Measurements from ENCODE around the gene MACO1. TPM values are rescaled to one million over a fixed set of nuclear protein-coding genes. Genes with fewer than 3 reads are reported as not detected.
"Not testable (repeated sequence)": the region's sequence is repeated elsewhere in the genome, so short reads cannot be mapped to it uniquely, and the experiment has no call there.

The MACO1 gene
- total and polyA plus RNA-seq, 5 donors from 2014 or later = 5.0 to 20.3 (median 5.8) TPM

DNA sequence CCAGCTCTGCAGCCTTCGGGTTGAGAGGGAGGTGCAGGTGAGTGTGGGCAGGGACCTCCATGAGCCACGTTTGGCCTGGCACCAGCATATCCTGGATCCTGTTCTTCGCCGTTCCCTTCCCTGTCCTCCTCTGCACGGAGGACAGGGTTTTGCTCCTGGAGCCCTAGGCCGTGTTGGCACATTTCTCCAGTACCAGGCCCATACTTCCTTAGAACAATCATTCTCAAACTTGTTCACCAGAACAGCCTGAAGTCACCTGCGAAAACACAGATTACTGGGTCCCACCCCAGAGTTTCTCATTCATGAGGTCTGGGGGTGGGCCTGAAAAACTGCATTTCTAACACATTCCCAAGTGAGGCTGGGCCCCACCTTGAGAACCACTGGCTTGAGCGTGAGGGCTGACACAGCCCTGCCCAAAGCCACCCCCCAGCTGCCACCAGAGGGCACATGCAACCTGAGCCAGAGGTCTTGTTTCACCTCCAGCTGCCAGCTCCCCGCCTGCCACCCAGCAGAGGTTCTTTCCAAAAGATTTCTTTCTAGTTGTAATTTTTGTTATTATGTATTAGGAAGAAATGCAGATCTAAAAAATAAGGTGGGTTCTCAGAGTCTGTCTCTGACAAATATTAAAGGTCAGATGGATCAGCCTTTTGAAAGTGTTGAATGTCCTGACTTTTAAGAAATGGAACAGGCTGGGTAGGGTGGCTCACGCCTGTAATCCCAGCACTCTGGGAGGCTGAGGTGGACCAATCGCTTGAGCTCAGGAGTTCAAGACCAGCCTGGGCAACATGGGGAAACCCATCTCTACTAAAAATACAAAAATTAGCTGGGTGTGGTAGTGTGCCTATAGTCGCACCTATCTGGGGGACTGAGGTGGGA lies 73.1 kb downstream of the MACO1 start:
- Histone ChIP-seq H3K27me3 (ENCODE audit: control insufficient read depth, insufficient read depth, low read length) (no peaks in the 10 kb centered on the region), H3K4me1 (ENCODE audit: control insufficient read depth, insufficient read depth, low read length, poor library complexity, severe bottlenecking) (peaks cover 15% of the 10 kb centered on the region), H3K9me3 (ENCODE audit: control insufficient read depth in 2 of 2, low read length in 2 of 2) (no peaks in the 10 kb centered on the region), H3K4me3 (ENCODE audit: low read depth, low read length) (no peak overlapping the region), H3K36me3 (ENCODE audit: control insufficient read depth, insufficient read depth, low read length) (peaks cover 12% of the 10 kb centered on the region), H3K27ac (ENCODE audit: insufficient read depth, low read length, poor library complexity, severe bottlenecking) (no peak overlapping the region)
- peaks cover 8 to 34% (median 15%) of the 10 kb centered on the region in 4 donors for H3K4me1 Mint-ChIP-seq
- DNase-seq (peak; percentile 47 to 77 (median 73)), ATAC-seq (ENCODE audit: low read depth in 2 of 2) (peak; percentile 90 to 91)
- peak overlapping the region; percentile 11 to 81 (median 38) for H3K27ac Mint-ChIP-seq
- H3K4me3 Mint-ChIP-seq = no peak overlapping the region
- no peaks in the 10 kb centered on the region for H3K27me3 Mint-ChIP-seq
- peaks cover 9% of the 10 kb centered on the region for H3K36me3 Mint-ChIP-seq
- H3K9me3 Mint-ChIP-seq = peaks cover 0 to 3% (median 0%) of the 10 kb centered on the region in 7 donors

DNA sequence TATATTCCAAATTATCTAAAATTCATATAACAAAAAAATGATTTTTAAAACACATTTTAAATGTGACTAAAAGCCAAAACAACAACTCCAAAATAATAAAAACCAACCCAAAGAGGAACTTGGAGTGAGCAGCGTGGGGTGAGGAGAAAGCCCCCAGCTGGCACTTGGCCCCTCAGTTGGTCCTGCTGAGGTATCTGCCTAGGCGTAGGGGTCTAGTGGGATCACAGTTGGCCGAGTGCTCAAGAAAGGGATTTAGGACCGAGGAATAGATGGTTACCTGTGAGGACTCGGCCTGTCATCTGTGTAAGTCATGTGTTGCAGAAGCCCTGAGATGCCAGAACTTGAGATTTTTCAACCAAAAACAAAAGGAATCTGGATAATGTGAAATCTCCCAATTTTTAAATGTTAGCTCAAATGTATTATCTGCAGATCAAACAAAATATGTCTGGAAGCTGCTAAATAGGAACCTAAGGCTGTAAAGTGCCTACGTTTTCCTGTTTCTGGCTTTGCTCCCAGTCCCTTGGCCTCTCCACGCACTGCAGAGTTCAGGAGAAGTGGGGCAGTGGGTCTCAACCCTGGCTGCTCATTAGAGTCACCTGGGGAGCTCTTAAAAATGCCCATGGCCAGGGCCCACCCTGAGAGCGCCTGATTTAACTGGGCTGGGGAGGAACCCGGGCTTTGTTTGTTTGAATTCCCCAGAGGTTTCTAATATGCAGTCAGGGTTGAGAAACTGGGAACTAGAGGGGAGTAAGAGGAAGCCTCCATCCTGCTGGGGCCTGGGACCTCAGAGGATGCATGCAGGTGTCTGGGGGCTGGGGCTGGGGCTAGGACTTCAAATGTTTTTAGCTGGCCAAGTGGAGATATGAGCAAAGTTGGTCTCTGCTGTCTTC lies 74.3 kb downstream of the MACO1 start:
- no peaks in the 10 kb centered on the region for H3K27me3 Mint-ChIP-seq
- Histone ChIP-seq H3K4me1 (ENCODE audit: control insufficient read depth, insufficient read depth, low read length, poor library complexity, severe bottlenecking) (peaks cover 15% of the 10 kb centered on the region), H3K4me3 (ENCODE audit: low read depth, low read length) (no peak overlapping the region), H3K9me3 (ENCODE audit: control insufficient read depth in 2 of 2, low read length in 2 of 2) (no peaks in the 10 kb centered on the region), H3K27me3 (ENCODE audit: control insufficient read depth, insufficient read depth, low read length) (no peaks in the 10 kb centered on the region), H3K36me3 (ENCODE audit: control insufficient read depth, insufficient read depth, low read length) (peaks cover 7% of the 10 kb centered on the region), H3K27ac (ENCODE audit: insufficient read depth, low read length, poor library complexity, severe bottlenecking) (no peak overlapping the region)
- peak overlapping the region in 1 of 4 donors; percentile 16 for H3K4me3 Mint-ChIP-seq
- peak overlapping the region; percentile 65 to 81 (median 69) for H3K27ac Mint-ChIP-seq
- H3K36me3 Mint-ChIP-seq = peaks cover 6% of the 10 kb centered on the region
- peaks cover 0 to 3% (median 0%) of the 10 kb centered on the region in 7 donors for H3K9me3 Mint-ChIP-seq
- DNase-seq (no peak), ATAC-seq (ENCODE audit: low read depth in 2 of 2) (no peak)
- peaks cover 8 to 34% (median 15%) of the 10 kb centered on the region in 4 donors for H3K4me1 Mint-ChIP-seq

DNA sequence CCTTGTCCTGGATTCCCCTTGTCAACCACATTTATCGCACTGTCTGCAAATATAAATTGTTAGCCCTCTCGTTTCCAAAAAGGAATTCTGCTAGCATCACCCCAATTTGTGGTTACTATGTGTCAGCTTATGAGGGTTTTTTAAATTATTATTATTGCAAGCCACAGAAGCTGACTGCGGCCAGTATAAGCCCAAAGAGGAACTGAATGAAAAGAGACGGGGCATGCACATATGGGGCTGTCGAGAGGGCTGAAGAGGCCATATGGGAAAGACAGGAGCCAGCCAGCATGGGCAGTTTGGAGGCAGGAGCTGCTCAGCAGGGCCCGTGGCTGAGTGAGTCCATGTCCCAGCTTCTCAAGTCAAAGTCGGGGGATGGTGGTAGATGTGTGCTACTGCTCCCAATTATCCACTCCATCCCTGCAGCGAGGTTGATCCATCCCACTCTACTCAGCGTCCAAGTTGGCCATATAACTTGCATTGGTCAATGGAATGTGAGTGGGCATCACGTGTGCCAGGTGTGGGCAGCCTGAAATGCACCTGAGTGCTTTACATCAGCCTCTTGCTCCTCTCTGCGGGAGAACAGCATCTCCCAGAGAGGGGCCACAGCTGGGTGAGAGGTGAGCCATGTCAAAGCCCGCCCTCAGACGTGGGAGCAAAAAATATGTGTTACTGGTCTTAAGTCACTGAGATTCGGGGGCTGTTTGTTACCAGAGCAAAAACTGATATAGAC lies 75.1 kb downstream of the MACO1 start:
- no peaks in the 10 kb centered on the region for H3K27me3 Mint-ChIP-seq
- Histone ChIP-seq H3K4me1 (ENCODE audit: control insufficient read depth, insufficient read depth, low read length, poor library complexity, severe bottlenecking) (peaks cover 15% of the 10 kb centered on the region), H3K36me3 (ENCODE audit: control insufficient read depth, insufficient read depth, low read length) (peaks cover 4% of the 10 kb centered on the region), H3K27ac (ENCODE audit: insufficient read depth, low read length, poor library complexity, severe bottlenecking) (no peak overlapping the region), H3K4me3 (ENCODE audit: low read depth, low read length) (no peak overlapping the region), H3K9me3 (ENCODE audit: control insufficient read depth in 2 of 2, low read length in 2 of 2) (no peaks in the 10 kb centered on the region), H3K27me3 (ENCODE audit: control insufficient read depth, insufficient read depth, low read length) (no peaks in the 10 kb centered on the region)
- H3K4me3 Mint-ChIP-seq = peak overlapping the region in 3 of 4 donors; percentile 42 to 83 (median 78)
- no peak for ATAC-seq (ENCODE audit: low read depth in 2 of 2)
- peaks cover under 1% of the 10 kb centered on the region for H3K36me3 Mint-ChIP-seq
- DNase-seq = no peak
- H3K27ac Mint-ChIP-seq = peak overlapping the region; percentile 65 to 93 (median 91)
- peaks cover 0 to 3% (median 0%) of the 10 kb centered on the region in 7 donors for H3K9me3 Mint-ChIP-seq
- peaks cover 8 to 34% (median 15%) of the 10 kb centered on the region in 4 donors for H3K4me1 Mint-ChIP-seq

DNA sequence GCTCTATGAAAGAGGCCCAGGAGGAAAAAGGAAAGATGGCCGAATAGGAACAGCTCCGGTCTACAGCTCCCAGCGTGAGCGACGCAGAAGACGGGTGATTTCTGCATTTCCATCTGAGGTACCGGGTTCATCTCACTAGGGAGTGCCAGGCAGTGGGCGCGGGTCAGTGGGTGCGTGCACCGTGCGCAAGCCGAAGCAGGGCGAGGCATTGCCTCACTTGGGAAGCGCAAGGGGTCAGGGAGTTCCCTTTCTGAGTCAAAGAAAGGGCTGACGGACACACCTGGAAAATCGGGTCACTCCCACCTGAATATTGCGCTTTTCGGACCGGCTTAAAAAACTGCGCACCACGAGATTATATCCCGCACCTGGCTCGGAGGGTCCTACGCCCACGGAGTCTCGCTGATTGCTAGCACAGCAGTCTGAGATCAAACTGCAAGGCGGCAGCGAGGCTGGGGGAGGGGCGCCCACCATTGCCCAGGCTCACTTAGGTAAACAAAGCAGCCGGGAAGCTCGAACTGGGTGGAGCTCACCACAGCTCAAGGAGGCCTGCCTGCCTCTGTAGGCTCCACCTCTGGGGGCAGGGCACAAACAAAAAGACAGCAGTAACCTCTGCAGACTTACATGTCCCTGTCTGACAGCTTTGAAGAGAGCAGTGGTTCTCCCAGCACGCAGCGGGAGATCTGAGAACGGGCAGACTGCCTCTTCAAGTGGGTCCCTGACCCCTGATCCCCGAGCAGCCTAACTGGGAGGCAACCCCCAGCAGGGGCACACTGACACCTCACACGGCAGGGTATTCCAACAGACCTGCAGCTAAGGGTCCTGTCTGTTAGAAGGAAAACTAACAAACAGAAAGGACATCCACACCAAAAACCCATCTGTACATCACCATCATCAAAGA lies 76.1 kb downstream of the MACO1 start:
- not testable (repeated sequence) for H3K36me3 Mint-ChIP-seq, H3K9me3 Mint-ChIP-seq
- H3K27ac Mint-ChIP-seq = peak overlapping the region; percentile 65 to 93 (median 91)

DNA sequence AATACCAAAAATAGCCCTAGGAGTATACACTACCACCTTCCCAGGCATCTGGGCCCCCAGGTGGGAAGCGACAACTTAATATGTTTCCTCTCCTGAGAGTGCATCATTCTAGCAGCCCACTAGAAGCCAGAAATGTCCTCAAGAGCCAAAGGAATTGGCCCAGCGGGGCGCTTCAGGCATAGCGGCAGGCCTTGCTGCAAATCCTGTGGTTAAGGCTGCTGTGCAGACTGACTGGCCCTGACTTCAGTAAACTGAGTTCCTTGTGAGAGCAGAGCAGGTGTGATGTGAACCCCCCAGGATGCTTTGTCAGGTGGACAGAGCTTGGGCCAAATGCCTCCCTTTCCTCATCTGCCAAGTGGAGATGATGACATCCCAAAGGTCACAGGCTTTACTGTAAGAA lies 83.0 kb downstream of the MACO1 start:
- peaks cover 0 to 6% (median 0%) of the 10 kb centered on the region in 7 donors for H3K9me3 Mint-ChIP-seq
- no peaks in the 10 kb centered on the region for H3K36me3 ChIP-seq (ENCODE audit: control insufficient read depth, insufficient read depth, low read length)
- DNase-seq (no peak), ATAC-seq (ENCODE audit: low read depth in 2 of 2) (no peak)
- peaks cover 0 to 9% (median 4%) of the 10 kb centered on the region in 4 donors for H3K4me1 Mint-ChIP-seq
- H3K27me3 Mint-ChIP-seq = peaks cover 4% of the 10 kb centered on the region
- H3K27ac Mint-ChIP-seq = no peak overlapping the region
- H3K36me3 Mint-ChIP-seq = no peaks in the 10 kb centered on the region
- H3K27me3 ChIP-seq (ENCODE audit: control insufficient read depth, insufficient read depth, low read length) = no peaks in the 10 kb centered on the region
- no peak overlapping the region for H3K4me3 Mint-ChIP-seq
- no peak overlapping the region for H3K4me3 ChIP-seq (ENCODE audit: low read depth, low read length)
- no peaks in the 10 kb centered on the region for H3K9me3 ChIP-seq (ENCODE audit: control insufficient read depth in 2 of 2, low read length in 2 of 2)
- no peaks in the 10 kb centered on the region for H3K4me1 ChIP-seq (ENCODE audit: control insufficient read depth, insufficient read depth, low read length, poor library complexity, severe bottlenecking)
- H3K27ac ChIP-seq (ENCODE audit: insufficient read depth, low read length, poor library complexity, severe bottlenecking) = no peak overlapping the region

More for the DNA sequence above, 76.1 kb downstream of the MACO1 start:
- H3K27me3 ChIP-seq (ENCODE audit: control insufficient read depth, insufficient read depth, low read length); H3K4me3 ChIP-seq (ENCODE audit: low read depth, low read length); ATAC-seq (ENCODE audit: low read depth in 2 of 2); H3K27me3 Mint-ChIP-seq; H3K27ac ChIP-seq (ENCODE audit: insufficient read depth, low read length, poor library complexity, severe bottlenecking); H3K9me3 ChIP-seq (ENCODE audit: control insufficient read depth in 2 of 2, low read length in 2 of 2); H3K36me3 ChIP-seq (ENCODE audit: control insufficient read depth, insufficient read depth, low read length): not testable (repeated sequence)
- H3K4me3 Mint-ChIP-seq = peak overlapping the region; percentile 42 to 83 (median 62)
- H3K4me1 ChIP-seq (ENCODE audit: control insufficient read depth, insufficient read depth, low read length, poor library complexity, severe bottlenecking) = peaks cover 15% of the 10 kb centered on the region
- peaks cover 8 to 34% (median 15%) of the 10 kb centered on the region in 4 donors for H3K4me1 Mint-ChIP-seq
- peak in 1 of 3 donors; percentile 53 for DNase-seq

DNA sequence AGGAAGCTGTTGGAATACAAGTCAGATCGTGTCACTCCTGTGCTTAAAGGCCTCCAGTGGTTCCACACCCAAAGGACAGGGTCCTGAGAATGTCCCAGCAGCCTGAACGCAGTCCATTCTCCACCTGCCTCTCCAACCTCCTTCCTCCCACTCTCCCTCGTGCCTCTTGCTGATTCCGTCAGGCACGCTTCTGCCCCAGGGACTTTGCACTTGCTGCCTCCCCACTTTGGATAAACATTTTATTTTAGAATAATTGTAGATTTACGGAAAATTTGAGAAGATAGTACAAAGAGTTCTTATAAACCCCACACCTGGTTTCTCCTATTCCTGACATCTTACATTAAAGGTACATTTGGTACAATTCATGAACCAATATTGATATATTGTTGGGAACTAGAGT lies 84.3 kb downstream of the MACO1 start:
- H3K27ac ChIP-seq (ENCODE audit: insufficient read depth, low read length, poor library complexity, severe bottlenecking) = no peak overlapping the region
- H3K4me3 Mint-ChIP-seq = no peak overlapping the region
- no peaks in the 10 kb centered on the region for H3K36me3 ChIP-seq (ENCODE audit: control insufficient read depth, insufficient read depth, low read length)
- ATAC-seq (ENCODE audit: low read depth in 2 of 2) (no peak), DNase-seq (no peak)
- H3K27ac Mint-ChIP-seq = peak overlapping the region in 1 of 3 donors; percentile 18
- peaks cover 0 to 9% (median 5%) of the 10 kb centered on the region in 4 donors for H3K4me1 Mint-ChIP-seq
- H3K27me3 Mint-ChIP-seq = peaks cover 4% of the 10 kb centered on the region
- no peaks in the 10 kb centered on the region for H3K27me3 ChIP-seq (ENCODE audit: control insufficient read depth, insufficient read depth, low read length)
- no peaks in the 10 kb centered on the region for H3K9me3 ChIP-seq (ENCODE audit: control insufficient read depth in 2 of 2, low read length in 2 of 2)
- H3K4me3 ChIP-seq (ENCODE audit: low read depth, low read length) = no peak overlapping the region
- no peaks in the 10 kb centered on the region for H3K4me1 ChIP-seq (ENCODE audit: control insufficient read depth, insufficient read depth, low read length, poor library complexity, severe bottlenecking)
- H3K9me3 Mint-ChIP-seq = peaks cover 0 to 6% (median 0%) of the 10 kb centered on the region in 7 donors
- no peaks in the 10 kb centered on the region for H3K36me3 Mint-ChIP-seq

Data from CD4-positive, CD25-positive, alpha-beta regulatory T cell (primary cell).